SH-SY5Y (cell line): ENCODE data around the gene GPR62.

ENCODE experiments used
- GATA2 ChIP-seq: IDR thresholded peaks from 2 replicates; pipeline ENCODE4 v1.6.1; 2011; ENCODE audit warnings: mild to moderate bottlenecking, low read depth, low read length
- GATA3 ChIP-seq: IDR thresholded peaks from 2 replicates; pipeline ENCODE4 v1.6.1; 2011; ENCODE audit warnings: low read depth, mild to moderate bottlenecking, low read length, moderate library complexity

DNA sequence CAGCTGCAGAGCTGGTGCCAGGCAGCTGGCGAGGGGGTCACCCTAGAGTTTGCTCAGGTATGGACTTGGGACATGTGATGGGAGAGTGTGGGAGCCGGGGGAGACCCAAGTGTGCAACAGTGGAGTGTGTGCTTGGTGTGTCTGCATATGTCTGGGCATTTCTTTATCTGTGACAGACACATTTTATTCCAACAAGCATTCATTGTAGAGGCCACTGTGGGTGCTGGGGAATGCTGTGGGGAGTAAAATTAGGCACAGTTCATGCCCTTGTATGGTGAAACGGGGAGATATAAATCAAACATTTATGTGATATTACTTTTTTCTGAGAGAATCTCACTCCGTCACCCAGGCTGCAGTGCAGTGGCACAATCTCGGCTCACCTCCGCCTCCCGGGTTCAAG is 32.4 kb downstream of the GPR62 start:
- TF ChIP-seq GATA2: no peak
- no peak for TF ChIP-seq GATA3
